Colonic mucosa (tissue), 4 donors: ENCODE measurements around the gene CKMT1A. TPM values are rescaled to one million over a fixed set of nuclear protein-coding genes. Genes with fewer than 3 reads are reported as not detected.

Experiments used
- DNase-seq: peaks from one replicate; pipeline ENCODE4 v3.0.0-alpha.2; 2020
- H3K27ac ChIP-seq: fragments of 200-600 bp; one replicate; pipeline ENCODE4 v1.8.0; 2021
- H3K27me3 ChIP-seq: fragments of 200-600 bp; one replicate; pipeline ENCODE4 v1.8.0; 2021
- H3K36me3 ChIP-seq: fragments of 200-600 bp; one replicate; pipeline ENCODE4 v1.8.0; 2021
- H3K4me1 ChIP-seq: fragments of 200-600 bp; one replicate; pipeline ENCODE4 v1.8.0; 2021; ENCODE audit warnings: mild to moderate bottlenecking
- H3K4me3 ChIP-seq: fragments of 200-600 bp; one replicate; pipeline ENCODE4 v1.8.0; 2021
- H3K9ac ChIP-seq, 2 donors: one replicate each; pipeline ENCODE4 v1.7.0; 2013; ENCODE audit warnings: control low read depth in 2 of 2, low read depth in 2 of 2, low read length in 2 of 2
- H3K9me3 ChIP-seq: fragments of 200-600 bp; one replicate; pipeline ENCODE4 v1.8.0; 2021
- CTCF ChIP-seq: fragments of 200-600 bp; IDR thresholded peaks from one replicate; pipeline ENCODE4 v1.8.0; 2022; ENCODE audit warnings: antibody characterized with exemption, mild to moderate bottlenecking
- intact Hi-C: fragments of 100-400 bp; cut with DNase I; formaldehyde crosslinking; loops from one replicate; pipeline ENCODE4 v1.14.1; 2022
- total RNA-seq, 2 donors: library from RNA; stranded (reverse); fragmentation: NEBNext Ultra II Directional in 1 of 2; extraction: Animal tissue kit (Norgen Biotek cat#: 25700) in 1 of 2; gene quantifications; one replicate each; pipeline ENCODE4 v1.2.1, GENCODE V29; 2021
- donor health status: healthy.
- donor health status: DM: no; HTN: no; CAD: no.
- donor health status: DM: no; HTN: no; CAD: no.

Gene CKMT1A
- total RNA-seq, 2 donors from 2014 or later: 184 to 204 TPM

DNA sequence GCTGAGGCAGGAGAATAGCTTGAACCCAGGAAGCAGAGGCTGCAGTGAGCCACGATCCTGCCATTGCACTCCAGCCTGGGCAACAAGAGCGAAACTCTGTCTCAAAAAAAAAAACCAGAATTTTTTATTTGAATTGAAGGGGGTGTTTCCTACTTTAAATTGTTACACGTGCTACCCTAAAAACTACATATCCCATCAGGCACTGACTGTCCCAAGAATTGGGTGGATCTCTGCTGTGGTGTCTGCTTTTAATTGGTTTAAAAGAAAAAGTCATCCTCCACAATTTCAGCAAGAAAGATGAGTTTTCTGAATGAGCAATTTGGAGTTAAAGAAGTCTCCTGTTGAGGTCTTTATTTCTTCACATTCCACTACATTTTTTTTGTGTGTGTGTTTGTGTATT is 54.7 kb downstream of the CKMT1A start:
- Histone ChIP-seq H3K4me1 (peaks cover 7% of the 10 kb centered on the region), H3K27ac (no peak overlapping the region), H3K4me3 (no peak overlapping the region), H3K27me3 (no peaks in the 10 kb centered on the region), H3K9ac (no peak overlapping the region), H3K36me3 (no peaks in the 10 kb centered on the region), H3K9me3 (no peaks in the 10 kb centered on the region)
- DNase-seq: no peak
- TF ChIP-seq CTCF: no peak
- intact Hi-C loops: no loop called here

Other genes starting within 250 kb of the CKMT1A start
- 10 to 100 TPM; 27.7 to 31.4 TPM for gene TP53BP1, start 200.7 kb upstream of the CKMT1A start, total RNA-seq
- 1 to 10 TPM; 1.9 to 5.6 TPM for gene MAP1A, start 176.3 kb upstream of the CKMT1A start, total RNA-seq
- gene PPIP5K1, start 103.7 kb upstream of the CKMT1A start, total RNA-seq: 100 to 1,000 TPM in 1 of 2 donors, 10 to 100 TPM in 1; 62.5 to 116 TPM
- gene CKMT1B, start 99.8 kb upstream of the CKMT1A start, total RNA-seq: 100 to 1,000 TPM; 216 to 227 TPM
- gene STRC, start 75.1 kb upstream of the CKMT1A start, total RNA-seq: 1 to 10 TPM in 1 of 2 donors, under 1 TPM in 1; 0.74 to 1.1 TPM
- 1 to 10 TPM; 3.6 to 9.2 TPM for gene CATSPER2, start 45.0 kb upstream of the CKMT1A start, total RNA-seq
- 100 to 1,000 TPM; 554 to 846 TPM for gene PDIA3, start 52.6 kb downstream of the CKMT1A start, total RNA-seq
- gene ELL3, start 83.1 kb downstream of the CKMT1A start, total RNA-seq: 10 to 100 TPM; 23.3 to 34.9 TPM
- 1,000 to 10,000 TPM; 1,223 to 1,445 TPM for gene SERF2, start 98.5 kb downstream of the CKMT1A start, total RNA-seq
- under 1 TPM; 0.21 to 0.44 TPM for gene SERINC4, start 106.4 kb downstream of the CKMT1A start, total RNA-seq
- 10 to 100 TPM in 1 of 2 donors, 1 to 10 TPM in 1; 5.0 to 25.7 TPM for gene HYPK, start 106.7 kb downstream of the CKMT1A start, total RNA-seq
- 10 to 100 TPM; 20.7 to 27.8 TPM for gene MFAP1, start 130.8 kb downstream of the CKMT1A start, total RNA-seq
- gene WDR76, start 133.1 kb downstream of the CKMT1A start, total RNA-seq: 10 to 100 TPM in 1 of 2 donors, 1 to 10 TPM in 1; 6.8 to 20.7 TPM